ENCODE measurements around the gene CLDN8. TPM values are rescaled to one million over a fixed set of nuclear protein-coding genes. Genes with fewer than 3 reads are reported as not detected.

The CLDN8 gene
- total RNA-seq, 1 donor from 2014 or later: not detected

DNA sequence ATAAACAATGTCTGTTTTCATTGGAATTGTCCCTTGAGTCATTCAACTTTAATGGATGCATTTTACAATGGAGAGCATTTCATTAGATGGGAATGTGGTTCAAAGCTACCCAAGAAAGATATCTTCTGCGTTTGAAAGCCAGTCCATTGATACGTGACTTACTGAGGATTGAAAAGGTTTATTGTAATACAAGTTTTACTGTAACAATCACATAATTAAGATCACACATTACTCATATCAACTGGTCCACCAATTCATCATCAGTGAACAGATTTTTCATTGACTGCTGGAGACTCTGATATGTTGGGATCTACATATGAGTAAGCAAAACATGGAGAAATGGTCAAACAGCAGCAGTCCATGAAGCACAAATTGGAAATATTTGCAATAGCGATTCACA, 34.0 kb upstream of the CLDN8 start:
- H3K27ac Mint-ChIP-seq: no peak overlapping the region

DNA sequence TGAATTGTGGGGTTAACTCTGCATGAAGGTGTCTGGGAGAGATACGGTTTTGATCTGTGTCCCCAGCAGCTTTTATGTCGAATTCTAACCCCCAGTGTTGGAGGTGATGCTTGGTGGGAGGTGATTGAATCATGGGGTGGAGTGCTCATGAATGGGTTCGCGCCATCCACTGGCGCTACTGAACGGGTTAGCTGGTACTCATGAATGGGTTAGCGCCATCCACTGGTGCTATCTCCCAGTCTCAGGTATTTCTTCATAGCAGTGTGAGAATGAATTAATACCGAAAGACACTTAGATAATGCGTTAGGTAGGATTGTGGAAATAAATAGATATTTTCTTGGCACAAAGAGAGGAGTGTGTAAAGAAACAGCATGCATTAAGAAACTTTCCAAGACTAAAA, 32.9 kb upstream of the CLDN8 start:
- Mint-ChIP-seq H3K27me3 (no peaks in the 10 kb centered on the region), H3K27ac (no peak overlapping the region), H3K9me3 (peaks cover 11% of the 10 kb centered on the region), H3K36me3 (ENCODE audit: low read depth) (no peaks in the 10 kb centered on the region), H3K4me3 (no peak overlapping the region), H3K4me1 (no peaks in the 10 kb centered on the region)
- intact Hi-C loops (cut with micrococcal nuclease): no loop called here
- ChIA-PET POLR2A (no interaction called here), CTCF (no interaction called here)
- DNase-seq: no peak
- TF ChIP-seq, protein P1, sequence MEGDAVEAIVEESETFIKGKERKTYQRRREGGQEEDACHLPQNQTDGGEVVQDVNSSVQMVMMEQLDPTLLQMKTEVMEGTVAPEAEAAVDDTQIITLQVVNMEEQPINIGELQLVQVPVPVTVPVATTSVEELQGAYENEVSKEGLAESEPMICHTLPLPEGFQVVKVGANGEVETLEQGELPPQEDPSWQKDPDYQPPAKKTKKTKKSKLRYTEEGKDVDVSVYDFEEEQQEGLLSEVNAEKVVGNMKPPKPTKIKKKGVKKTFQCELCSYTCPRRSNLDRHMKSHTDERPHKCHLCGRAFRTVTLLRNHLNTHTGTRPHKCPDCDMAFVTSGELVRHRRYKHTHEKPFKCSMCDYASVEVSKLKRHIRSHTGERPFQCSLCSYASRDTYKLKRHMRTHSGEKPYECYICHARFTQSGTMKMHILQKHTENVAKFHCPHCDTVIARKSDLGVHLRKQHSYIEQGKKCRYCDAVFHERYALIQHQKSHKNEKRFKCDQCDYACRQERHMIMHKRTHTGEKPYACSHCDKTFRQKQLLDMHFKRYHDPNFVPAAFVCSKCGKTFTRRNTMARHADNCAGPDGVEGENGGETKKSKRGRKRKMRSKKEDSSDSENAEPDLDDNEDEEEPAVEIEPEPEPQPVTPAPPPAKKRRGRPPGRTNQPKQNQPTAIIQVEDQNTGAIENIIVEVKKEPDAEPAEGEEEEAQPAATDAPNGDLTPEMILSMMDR (IDR thresholded peaks at IDR 0.05): no peak
- ATAC-seq (ENCODE audit: low read depth): no peak

More for the DNA sequence above, 34.0 kb upstream of the CLDN8 start:
- Mint-ChIP-seq H3K27me3 (no peaks in the 10 kb centered on the region), H3K9me3 (peaks cover 11% of the 10 kb centered on the region), H3K36me3 (ENCODE audit: low read depth) (no peaks in the 10 kb centered on the region), H3K4me3 (no peak overlapping the region), H3K4me1 (no peaks in the 10 kb centered on the region)
- TF ChIP-seq, protein P1 (IDR thresholded peaks at IDR 0.05): no peak
- ATAC-seq (ENCODE audit: low read depth): no peak
- ChIA-PET CTCF (no interaction called here), POLR2A (no interaction called here)
- no peak for DNase-seq
- intact Hi-C loops (cut with micrococcal nuclease): no loop called here

DNA sequence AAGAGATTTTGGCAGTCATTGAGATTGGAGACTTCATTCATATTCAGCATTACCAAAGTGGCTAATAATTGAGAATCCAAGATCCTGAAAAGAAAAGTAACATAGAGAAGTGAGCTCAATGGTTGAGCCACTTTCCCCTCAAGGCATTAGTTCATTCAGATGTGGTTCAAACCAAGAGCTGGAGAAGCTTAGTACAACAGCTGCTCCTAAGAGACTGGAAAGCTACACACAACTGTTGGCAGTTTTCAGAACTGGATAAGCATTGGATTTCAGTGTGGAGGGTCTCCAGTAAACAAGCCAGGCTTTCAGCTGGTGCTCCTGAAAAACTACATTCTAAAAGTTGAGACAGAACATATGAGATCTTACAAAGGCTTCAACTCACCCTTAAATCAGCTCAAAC, 29.2 kb upstream of the CLDN8 start:
- no peak overlapping the region for H3K4me3 Mint-ChIP-seq
- no peaks in the 10 kb centered on the region for H3K36me3 Mint-ChIP-seq (ENCODE audit: low read depth)
- TF ChIP-seq, protein P1 (IDR thresholded peaks at IDR 0.05): no peak
- H3K4me1 Mint-ChIP-seq: no peaks in the 10 kb centered on the region
- ChIA-PET POLR2A (no interaction called here), CTCF (no interaction called here)
- H3K27ac Mint-ChIP-seq: no peak overlapping the region
- intact Hi-C loops (cut with micrococcal nuclease): no loop called here
- H3K9me3 Mint-ChIP-seq: peaks cover 4% of the 10 kb centered on the region
- no peaks in the 10 kb centered on the region for H3K27me3 Mint-ChIP-seq
- no peak for DNase-seq
- ATAC-seq (ENCODE audit: low read depth): no peak

DNA sequence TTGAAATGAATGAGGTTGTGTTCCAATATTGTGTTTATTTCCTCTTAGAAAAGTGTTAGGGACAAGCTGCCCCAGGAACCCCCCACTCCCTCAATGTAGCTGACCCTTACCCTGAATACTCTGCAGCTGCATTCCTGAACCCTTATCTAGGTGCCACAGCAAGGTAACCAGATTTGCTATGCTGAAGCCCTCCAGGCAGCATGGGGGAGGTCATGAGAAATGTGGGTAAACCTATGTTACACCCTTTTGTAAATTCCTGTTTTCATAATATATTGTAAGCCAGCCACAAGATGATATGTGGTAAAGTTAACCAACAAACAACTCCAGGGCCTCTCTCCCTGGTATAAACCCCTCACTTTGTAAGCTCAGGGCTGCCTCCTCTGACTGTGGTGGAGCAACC, 27.8 kb upstream of the CLDN8 start:
- intact Hi-C loops (cut with micrococcal nuclease): no loop called here
- TF ChIP-seq, protein P1 (IDR thresholded peaks at IDR 0.05): no peak
- CTCF ChIA-PET: no interaction called here
- ATAC-seq (ENCODE audit: low read depth): no peak
- Mint-ChIP-seq H3K36me3 (ENCODE audit: low read depth) (no peaks in the 10 kb centered on the region), H3K9me3 (no peaks in the 10 kb centered on the region), H3K27ac (no peak overlapping the region), H3K4me3 (no peak overlapping the region), H3K27me3 (no peaks in the 10 kb centered on the region), H3K4me1 (no peaks in the 10 kb centered on the region)
- DNase-seq: no peak
- POLR2A ChIA-PET: no interaction called here

DNA sequence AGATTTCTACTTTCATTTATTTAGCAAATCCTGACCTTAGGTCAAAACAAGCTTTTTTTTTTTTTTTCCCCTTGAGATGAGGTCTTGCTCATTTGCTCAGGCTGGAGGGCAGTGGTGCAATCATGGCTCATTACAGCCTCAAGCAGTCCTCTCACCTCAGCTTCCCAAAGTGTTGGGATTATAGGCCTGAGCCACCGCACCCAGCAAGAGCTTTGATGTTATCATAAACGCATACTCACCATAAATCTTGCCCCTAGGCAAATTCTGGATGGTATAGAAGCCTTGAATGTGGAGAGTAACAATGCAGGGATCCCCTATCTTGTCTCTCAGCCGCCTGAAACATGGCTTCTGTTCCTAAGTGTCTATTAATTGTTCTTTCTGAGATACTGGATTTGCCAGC, 24.8 kb upstream of the CLDN8 start:
- POLR2A ChIA-PET: no interaction called here
- Mint-ChIP-seq H3K27me3 (no peaks in the 10 kb centered on the region), H3K27ac (no peak overlapping the region), H3K4me1 (no peaks in the 10 kb centered on the region), H3K9me3 (peaks cover 3% of the 10 kb centered on the region), H3K36me3 (ENCODE audit: low read depth) (no peaks in the 10 kb centered on the region), H3K4me3 (no peak overlapping the region)
- TF ChIP-seq, protein P1 (IDR thresholded peaks at IDR 0.05): no peak
- no peak for DNase-seq
- CTCF ChIA-PET: no interaction called here
- no peak for ATAC-seq (ENCODE audit: low read depth)
- intact Hi-C loops (cut with micrococcal nuclease): no loop called here

Data from activated B cell treated with CpG ODN at 0.5 μM for 24 hours (primary cell).